C4-2B (cell line): Measurements from ENCODE around the gene NCKAP5.

Source experiments
- ZFX ChIP-seq: fragments of 450-650 bp; IDR thresholded peaks from 2 replicates; pipeline ENCODE4 v1.6.1; 2017
- TF ChIP-seq, protein P1 (sequence below): fragments of 450-650 bp; conservative IDR thresholded peaks from 2 replicates; pipeline ENCODE4 v1.5.1; 2017; ENCODE audit warnings: mild to moderate bottlenecking

DNA sequence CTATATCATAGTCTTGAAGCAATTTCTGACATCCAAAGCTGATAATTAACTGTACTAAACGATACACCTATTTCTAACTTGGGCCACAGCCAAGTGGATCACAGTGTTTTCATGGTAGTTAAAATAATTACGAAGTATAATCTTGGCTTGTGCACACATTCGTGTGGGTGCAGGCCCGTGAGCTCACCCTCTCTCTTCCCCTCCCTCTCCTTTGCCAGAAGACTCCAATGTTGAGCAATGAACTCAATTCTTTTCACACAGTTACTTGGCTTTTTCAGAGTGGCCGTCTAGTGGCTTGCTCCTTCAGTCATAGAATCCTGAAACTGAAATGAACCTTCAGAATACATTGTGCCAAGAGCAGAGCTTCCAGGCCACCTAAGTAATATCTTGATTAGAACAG, 178.7 kb downstream of the NCKAP5 start:
- TF ChIP-seq, protein P1, sequence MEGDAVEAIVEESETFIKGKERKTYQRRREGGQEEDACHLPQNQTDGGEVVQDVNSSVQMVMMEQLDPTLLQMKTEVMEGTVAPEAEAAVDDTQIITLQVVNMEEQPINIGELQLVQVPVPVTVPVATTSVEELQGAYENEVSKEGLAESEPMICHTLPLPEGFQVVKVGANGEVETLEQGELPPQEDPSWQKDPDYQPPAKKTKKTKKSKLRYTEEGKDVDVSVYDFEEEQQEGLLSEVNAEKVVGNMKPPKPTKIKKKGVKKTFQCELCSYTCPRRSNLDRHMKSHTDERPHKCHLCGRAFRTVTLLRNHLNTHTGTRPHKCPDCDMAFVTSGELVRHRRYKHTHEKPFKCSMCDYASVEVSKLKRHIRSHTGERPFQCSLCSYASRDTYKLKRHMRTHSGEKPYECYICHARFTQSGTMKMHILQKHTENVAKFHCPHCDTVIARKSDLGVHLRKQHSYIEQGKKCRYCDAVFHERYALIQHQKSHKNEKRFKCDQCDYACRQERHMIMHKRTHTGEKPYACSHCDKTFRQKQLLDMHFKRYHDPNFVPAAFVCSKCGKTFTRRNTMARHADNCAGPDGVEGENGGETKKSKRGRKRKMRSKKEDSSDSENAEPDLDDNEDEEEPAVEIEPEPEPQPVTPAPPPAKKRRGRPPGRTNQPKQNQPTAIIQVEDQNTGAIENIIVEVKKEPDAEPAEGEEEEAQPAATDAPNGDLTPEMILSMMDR = no peak
- no peak for TF ChIP-seq ZFX
